ENCODE measurements around the gene ARHGAP44.

The ARHGAP44 gene

GRCh38 chr17:12909511-12909910, 120.2 kb downstream of the ARHGAP44 start:
- no peak for TF ChIP-seq SPI1 (IDR thresholded peaks at IDR 0.05; ENCODE audit: borderline replicate concordance, low read depth)
- TF ChIP-seq, protein P1, sequence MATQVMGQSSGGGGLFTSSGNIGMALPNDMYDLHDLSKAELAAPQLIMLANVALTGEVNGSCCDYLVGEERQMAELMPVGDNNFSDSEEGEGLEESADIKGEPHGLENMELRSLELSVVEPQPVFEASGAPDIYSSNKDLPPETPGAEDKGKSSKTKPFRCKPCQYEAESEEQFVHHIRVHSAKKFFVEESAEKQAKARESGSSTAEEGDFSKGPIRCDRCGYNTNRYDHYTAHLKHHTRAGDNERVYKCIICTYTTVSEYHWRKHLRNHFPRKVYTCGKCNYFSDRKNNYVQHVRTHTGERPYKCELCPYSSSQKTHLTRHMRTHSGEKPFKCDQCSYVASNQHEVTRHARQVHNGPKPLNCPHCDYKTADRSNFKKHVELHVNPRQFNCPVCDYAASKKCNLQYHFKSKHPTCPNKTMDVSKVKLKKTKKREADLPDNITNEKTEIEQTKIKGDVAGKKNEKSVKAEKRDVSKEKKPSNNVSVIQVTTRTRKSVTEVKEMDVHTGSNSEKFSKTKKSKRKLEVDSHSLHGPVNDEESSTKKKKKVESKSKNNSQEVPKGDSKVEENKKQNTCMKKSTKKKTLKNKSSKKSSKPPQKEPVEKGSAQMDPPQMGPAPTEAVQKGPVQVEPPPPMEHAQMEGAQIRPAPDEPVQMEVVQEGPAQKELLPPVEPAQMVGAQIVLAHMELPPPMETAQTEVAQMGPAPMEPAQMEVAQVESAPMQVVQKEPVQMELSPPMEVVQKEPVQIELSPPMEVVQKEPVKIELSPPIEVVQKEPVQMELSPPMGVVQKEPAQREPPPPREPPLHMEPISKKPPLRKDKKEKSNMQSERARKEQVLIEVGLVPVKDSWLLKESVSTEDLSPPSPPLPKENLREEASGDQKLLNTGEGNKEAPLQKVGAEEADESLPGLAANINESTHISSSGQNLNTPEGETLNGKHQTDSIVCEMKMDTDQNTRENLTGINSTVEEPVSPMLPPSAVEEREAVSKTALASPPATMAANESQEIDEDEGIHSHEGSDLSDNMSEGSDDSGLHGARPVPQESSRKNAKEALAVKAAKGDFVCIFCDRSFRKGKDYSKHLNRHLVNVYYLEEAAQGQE (IDR thresholded peaks at IDR 0.05; ENCODE audit: insufficient replicate concordance, low read depth): no peak
- TF ChIP-seq GABPA (IDR thresholded peaks at IDR 0.05; ENCODE audit: low read depth): no peak
- no peak for TF ChIP-seq POLR2AphosphoS5 (IDR thresholded peaks at IDR 0.05; ENCODE audit: low read depth)
- TF ChIP-seq, protein P2, sequence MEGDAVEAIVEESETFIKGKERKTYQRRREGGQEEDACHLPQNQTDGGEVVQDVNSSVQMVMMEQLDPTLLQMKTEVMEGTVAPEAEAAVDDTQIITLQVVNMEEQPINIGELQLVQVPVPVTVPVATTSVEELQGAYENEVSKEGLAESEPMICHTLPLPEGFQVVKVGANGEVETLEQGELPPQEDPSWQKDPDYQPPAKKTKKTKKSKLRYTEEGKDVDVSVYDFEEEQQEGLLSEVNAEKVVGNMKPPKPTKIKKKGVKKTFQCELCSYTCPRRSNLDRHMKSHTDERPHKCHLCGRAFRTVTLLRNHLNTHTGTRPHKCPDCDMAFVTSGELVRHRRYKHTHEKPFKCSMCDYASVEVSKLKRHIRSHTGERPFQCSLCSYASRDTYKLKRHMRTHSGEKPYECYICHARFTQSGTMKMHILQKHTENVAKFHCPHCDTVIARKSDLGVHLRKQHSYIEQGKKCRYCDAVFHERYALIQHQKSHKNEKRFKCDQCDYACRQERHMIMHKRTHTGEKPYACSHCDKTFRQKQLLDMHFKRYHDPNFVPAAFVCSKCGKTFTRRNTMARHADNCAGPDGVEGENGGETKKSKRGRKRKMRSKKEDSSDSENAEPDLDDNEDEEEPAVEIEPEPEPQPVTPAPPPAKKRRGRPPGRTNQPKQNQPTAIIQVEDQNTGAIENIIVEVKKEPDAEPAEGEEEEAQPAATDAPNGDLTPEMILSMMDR (IDR thresholded peaks at IDR 0.05; ENCODE audit: insufficient read depth, low read length): no peak
- no peak overlapping the region for H3K27ac ChIP-seq (replicated peaks)
- no peak overlapping the region for H3K4me3 ChIP-seq (replicated peaks; ENCODE audit: insufficient read depth, low read length)
- DNase-seq (ENCODE audit: low read depth in 1 of 2, low spot score in 1 of 2): no peak
- no peaks in the 10 kb centered on the region for H3K27me3 ChIP-seq (ENCODE audit: insufficient read depth, poor library complexity, severe bottlenecking)

DNA sequence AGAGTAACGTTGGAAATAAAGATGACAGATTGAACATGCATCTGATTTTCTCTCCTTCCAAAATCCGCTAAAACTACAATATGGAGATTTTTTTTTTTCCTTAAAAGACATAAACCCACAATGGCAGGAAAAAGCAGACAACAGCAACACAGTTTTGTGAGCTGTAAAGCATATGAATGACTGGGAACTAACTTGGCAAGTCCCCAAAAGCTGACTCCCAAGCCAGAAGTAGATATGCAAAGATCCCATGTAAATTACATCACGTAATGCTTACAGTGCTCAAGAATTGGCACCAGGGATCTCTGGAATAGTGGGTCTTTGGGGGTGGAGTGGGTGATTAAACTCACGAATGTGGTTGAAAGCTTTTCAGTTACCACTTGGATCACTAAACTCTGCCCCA, 121.9 kb downstream of the ARHGAP44 start:
- Histone ChIP-seq H3K27ac (replicated peaks) (no peak overlapping the region), H3K27me3 (ENCODE audit: insufficient read depth, poor library complexity, severe bottlenecking) (no peaks in the 10 kb centered on the region), H3K4me3 (replicated peaks; ENCODE audit: insufficient read depth, low read length) (no peak overlapping the region)
- DNase-seq (ENCODE audit: low read depth in 1 of 2, low spot score in 1 of 2): no peak
- TF ChIP-seq GABPA (IDR thresholded peaks at IDR 0.05; ENCODE audit: low read depth) (no peak), POLR2AphosphoS5 (IDR thresholded peaks at IDR 0.05; ENCODE audit: low read depth) (no peak), SPI1 (IDR thresholded peaks at IDR 0.05; ENCODE audit: borderline replicate concordance, low read depth) (no peak)
- TF ChIP-seq, protein P2 (IDR thresholded peaks at IDR 0.05; ENCODE audit: insufficient read depth, low read length): no peak
- TF ChIP-seq, protein P1 (IDR thresholded peaks at IDR 0.05; ENCODE audit: insufficient replicate concordance, low read depth): no peak

DNA sequence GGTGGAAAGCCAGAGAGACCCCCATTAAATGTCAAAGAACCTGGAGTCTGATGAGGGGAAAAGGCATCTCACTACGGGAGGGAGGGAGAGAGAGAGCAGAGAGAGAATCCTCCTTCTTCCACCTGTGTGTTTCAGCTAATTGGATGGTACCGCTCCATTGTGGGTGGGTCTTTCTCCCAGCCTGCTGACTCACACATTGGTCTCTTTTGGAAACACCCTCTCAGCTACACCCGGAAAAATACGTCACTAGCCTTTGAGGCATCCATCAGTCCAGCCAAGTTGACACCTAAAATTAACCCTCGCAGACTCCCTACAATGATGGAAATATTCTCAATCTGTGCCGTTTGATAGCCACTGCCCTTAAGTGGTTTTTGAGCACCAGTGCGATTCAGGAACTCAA, 128.1 kb downstream of the ARHGAP44 start:
- H3K4me3 ChIP-seq (replicated peaks; ENCODE audit: insufficient read depth, low read length): no peak overlapping the region
- DNase-seq (ENCODE audit: low read depth in 1 of 2, low spot score in 1 of 2): no peak
- no peaks in the 10 kb centered on the region for H3K27me3 ChIP-seq (ENCODE audit: insufficient read depth, poor library complexity, severe bottlenecking)
- H3K27ac ChIP-seq (replicated peaks): no peak overlapping the region
- TF ChIP-seq, protein P2 (IDR thresholded peaks at IDR 0.05; ENCODE audit: insufficient read depth, low read length): no peak
- TF ChIP-seq, protein P1 (IDR thresholded peaks at IDR 0.05; ENCODE audit: insufficient replicate concordance, low read depth): no peak
- no peak for TF ChIP-seq POLR2AphosphoS5 (IDR thresholded peaks at IDR 0.05; ENCODE audit: low read depth)
- no peak for TF ChIP-seq GABPA (IDR thresholded peaks at IDR 0.05; ENCODE audit: low read depth)
- TF ChIP-seq SPI1 (IDR thresholded peaks at IDR 0.05; ENCODE audit: borderline replicate concordance, low read depth): no peak
